HepG2 (cell line): ENCODE results near the gene S100A13. TPM values are rescaled to one million over a fixed set of nuclear protein-coding genes. Genes with fewer than 3 reads are reported as not detected.

Source experiments
- AGO2 ChIP-seq: fragments of 200-400 bp; formaldehyde crosslinking; optimal IDR thresholded peaks from 2 replicates; pipeline ENCODE3; 2017; ENCODE audit warnings: mild to moderate bottlenecking, low read depth, low read length, moderate library complexity
- ATM ChIP-seq: fragments of 450-650 bp; IDR thresholded peaks from 2 replicates; pipeline ENCODE4 v1.7.1; 2017; ENCODE audit warnings: mild to moderate bottlenecking, borderline replicate concordance
- GZF1 ChIP-seq: sonication (generic); formaldehyde crosslinking; IDR thresholded peaks from 2 replicates; pipeline ENCODE4 v1.5.1; 2020; ENCODE audit warnings: mild to moderate bottlenecking, missing genetic modification reagents
- JUNB ChIP-seq: sonication (generic); formaldehyde crosslinking; IDR thresholded peaks from 2 replicates; pipeline ENCODE4 v1.8.0; 2022; ENCODE audit warnings: missing genetic modification reagents, mild to moderate bottlenecking, borderline replicate concordance
- MTF2 ChIP-seq: sonication (generic); formaldehyde crosslinking; IDR thresholded peaks from 2 replicates; pipeline ENCODE4 v1.5.0; 2020; ENCODE audit warnings: missing genetic modification reagents, borderline replicate concordance
- NCOA1 ChIP-seq: sonication (generic); formaldehyde crosslinking; IDR thresholded peaks from 2 replicates; pipeline ENCODE4 v1.9.0; 2021; ENCODE audit warnings: missing genetic modification reagents
- SMARCE1 ChIP-seq: fragments of 450-650 bp; IDR thresholded peaks from 2 replicates; pipeline ENCODE4 v1.6.1; 2017; ENCODE audit warnings: borderline replicate concordance
- ZKSCAN1 ChIP-seq: fragments of 150-350 bp; IDR thresholded peaks from 2 replicates; pipeline ENCODE4 v1.6.1; 2014; ENCODE audit warnings: low read length
- ZNF138 ChIP-seq: sonication (generic); formaldehyde crosslinking; IDR thresholded peaks from 2 replicates; pipeline ENCODE4 v1.5.0; 2020; ENCODE audit warnings: mild to moderate bottlenecking, low read depth, missing genetic modification reagents
- ZNF234 ChIP-seq: sonication (generic); formaldehyde crosslinking; conservative IDR thresholded peaks from 2 replicates; pipeline ENCODE4 v1.5.1; 2020; ENCODE audit warnings: mild to moderate bottlenecking, missing genetic modification reagents
- ZNF251 ChIP-seq: sonication (generic); formaldehyde crosslinking; IDR thresholded peaks from 2 replicates; pipeline ENCODE4 v1.9.0; 2021; ENCODE audit warnings: mild to moderate bottlenecking, missing genetic modification reagents
- ZNF431 ChIP-seq: sonication (generic); formaldehyde crosslinking; IDR thresholded peaks from 2 replicates; pipeline ENCODE4 v1.9.0; 2022; ENCODE audit warnings: missing genetic modification reagents, low read depth, mild to moderate bottlenecking, borderline replicate concordance
- ZNF598 ChIP-seq: sonication (generic); formaldehyde crosslinking; IDR thresholded peaks from 2 replicates; pipeline ENCODE4 v1.5.1; 2020; ENCODE audit warnings: mild to moderate bottlenecking, missing genetic modification reagents, borderline replicate concordance
- ZNF709 ChIP-seq: sonication (generic); formaldehyde crosslinking; IDR thresholded peaks from 2 replicates; pipeline ENCODE4 v1.5.0; 2020; ENCODE audit warnings: mild to moderate bottlenecking, missing genetic modification reagents
- ZSCAN22 ChIP-seq: sonication (generic); formaldehyde crosslinking; IDR thresholded peaks from 2 replicates; pipeline ENCODE4 v1.4.0; 2020; ENCODE audit warnings: mild to moderate bottlenecking, missing genetic modification reagents
- polyA plus RNA-seq, 8 experiments: library from polyadenylated mRNA; depleted of rRNA in 3 of 8; stranded (reverse) in 7 of 8; unstranded in 1 of 8; fragments of >200 nt; fragmentation: Illumina TruSeq in 4 of 8; extraction: Trizol in 4 of 8; gene quantifications; 2 replicates each; pipeline versions ENCODE4 v1.2.1 to v1.2.3, GENCODE V29; 2011 to 2016; ENCODE audit warnings: low read depth in 4 of 8, missing spikeins in 1 of 8, mixed read lengths in 1 of 8; ENCODE audit not compliant: insufficient read depth in 1 of 8
- total RNA-seq, 5 experiments: library from RNA; depleted of rRNA; stranded (reverse); fragments of >200 nt; fragmentation: Illumina TruSeq; extraction: Trizol; gene quantifications; 2 replicates each; pipeline ENCODE4 v1.2.3, GENCODE V29; 2016; ENCODE audit warnings: low read depth in 1 of 5
- TF ChIP-seq, protein P1 (sequence below): sonication (generic); formaldehyde crosslinking; IDR thresholded peaks from 2 replicates; pipeline ENCODE4 v1.4.0; 2020; ENCODE audit warnings: missing genetic modification reagents
- TF ChIP-seq, protein P2 (sequence below): IDR thresholded peaks from 2 replicates; pipeline ENCODE4 v1.6.1; 2012; ENCODE audit warnings: inconsistent platforms
- TF ChIP-seq, protein P3 (sequence below): sonication (generic); formaldehyde crosslinking; IDR thresholded peaks from 2 replicates; pipeline ENCODE4 v1.4.0; 2020; ENCODE audit warnings: missing genetic modification reagents, borderline replicate concordance
- TF ChIP-seq, protein P4 (sequence below): sonication (generic); formaldehyde crosslinking; IDR thresholded peaks from 2 replicates; pipeline ENCODE4 v1.4.0; 2020; ENCODE audit warnings: missing genetic modification reagents, borderline replicate concordance
- TF ChIP-seq, protein P5 (sequence below): sonication (generic); formaldehyde crosslinking; IDR thresholded peaks from 2 replicates; pipeline ENCODE4 v1.4.0; 2020; ENCODE audit warnings: mild to moderate bottlenecking, missing genetic modification reagents

S100A13 gene
- total and polyA plus RNA-seq, 2 of the 13 experiments (the other 11 are each of a cell fraction or from before 2014, with no cell fraction given): 89.5 to 172 TPM

DNA sequence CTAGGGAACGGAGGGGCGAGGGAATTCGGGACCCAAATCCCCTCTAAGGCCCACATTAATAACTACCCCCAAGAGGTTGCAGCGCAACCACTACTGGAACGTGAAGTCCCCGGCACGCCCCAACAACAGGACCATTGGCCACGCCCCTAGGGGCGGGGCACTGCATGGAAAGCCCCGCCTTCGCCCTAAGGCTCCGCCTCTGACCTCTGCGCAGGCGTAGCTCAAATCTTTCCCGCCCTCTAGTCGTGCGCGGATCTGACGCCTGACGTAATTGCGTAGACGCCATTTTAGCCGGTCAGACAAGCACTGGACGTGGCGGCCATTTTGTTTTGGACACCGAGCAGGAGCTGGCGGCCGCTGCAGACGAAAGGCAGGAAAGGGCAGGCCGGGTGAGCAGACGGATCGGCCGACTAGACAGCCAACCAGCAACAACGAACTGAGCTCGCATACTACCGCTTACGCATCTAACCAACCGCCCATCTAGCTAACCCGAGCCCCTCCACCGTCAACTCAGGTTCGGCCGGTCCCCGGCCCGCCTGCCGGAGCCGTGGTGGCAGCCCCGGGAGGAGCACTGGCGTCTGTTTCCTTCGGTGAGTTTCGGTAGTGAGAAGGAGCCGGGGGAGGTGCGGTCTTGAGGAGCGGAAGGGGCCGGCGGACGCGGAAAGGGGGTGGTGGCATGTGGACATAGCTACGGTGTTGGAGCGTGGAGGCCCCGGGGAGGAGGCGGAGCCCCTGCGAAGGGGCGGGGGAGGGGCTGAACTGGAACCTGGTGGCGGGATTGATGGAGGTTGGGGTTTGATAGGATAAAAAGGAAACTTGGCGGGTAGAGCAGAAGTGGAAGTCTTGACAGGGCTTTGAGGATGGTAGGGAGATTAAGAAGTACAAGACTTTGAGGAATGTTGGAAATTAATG lies 6.7 kb upstream of the S100A13 start, which contains the start of gene CHTOP (continued):
- TF ChIP-seq, protein P1, sequence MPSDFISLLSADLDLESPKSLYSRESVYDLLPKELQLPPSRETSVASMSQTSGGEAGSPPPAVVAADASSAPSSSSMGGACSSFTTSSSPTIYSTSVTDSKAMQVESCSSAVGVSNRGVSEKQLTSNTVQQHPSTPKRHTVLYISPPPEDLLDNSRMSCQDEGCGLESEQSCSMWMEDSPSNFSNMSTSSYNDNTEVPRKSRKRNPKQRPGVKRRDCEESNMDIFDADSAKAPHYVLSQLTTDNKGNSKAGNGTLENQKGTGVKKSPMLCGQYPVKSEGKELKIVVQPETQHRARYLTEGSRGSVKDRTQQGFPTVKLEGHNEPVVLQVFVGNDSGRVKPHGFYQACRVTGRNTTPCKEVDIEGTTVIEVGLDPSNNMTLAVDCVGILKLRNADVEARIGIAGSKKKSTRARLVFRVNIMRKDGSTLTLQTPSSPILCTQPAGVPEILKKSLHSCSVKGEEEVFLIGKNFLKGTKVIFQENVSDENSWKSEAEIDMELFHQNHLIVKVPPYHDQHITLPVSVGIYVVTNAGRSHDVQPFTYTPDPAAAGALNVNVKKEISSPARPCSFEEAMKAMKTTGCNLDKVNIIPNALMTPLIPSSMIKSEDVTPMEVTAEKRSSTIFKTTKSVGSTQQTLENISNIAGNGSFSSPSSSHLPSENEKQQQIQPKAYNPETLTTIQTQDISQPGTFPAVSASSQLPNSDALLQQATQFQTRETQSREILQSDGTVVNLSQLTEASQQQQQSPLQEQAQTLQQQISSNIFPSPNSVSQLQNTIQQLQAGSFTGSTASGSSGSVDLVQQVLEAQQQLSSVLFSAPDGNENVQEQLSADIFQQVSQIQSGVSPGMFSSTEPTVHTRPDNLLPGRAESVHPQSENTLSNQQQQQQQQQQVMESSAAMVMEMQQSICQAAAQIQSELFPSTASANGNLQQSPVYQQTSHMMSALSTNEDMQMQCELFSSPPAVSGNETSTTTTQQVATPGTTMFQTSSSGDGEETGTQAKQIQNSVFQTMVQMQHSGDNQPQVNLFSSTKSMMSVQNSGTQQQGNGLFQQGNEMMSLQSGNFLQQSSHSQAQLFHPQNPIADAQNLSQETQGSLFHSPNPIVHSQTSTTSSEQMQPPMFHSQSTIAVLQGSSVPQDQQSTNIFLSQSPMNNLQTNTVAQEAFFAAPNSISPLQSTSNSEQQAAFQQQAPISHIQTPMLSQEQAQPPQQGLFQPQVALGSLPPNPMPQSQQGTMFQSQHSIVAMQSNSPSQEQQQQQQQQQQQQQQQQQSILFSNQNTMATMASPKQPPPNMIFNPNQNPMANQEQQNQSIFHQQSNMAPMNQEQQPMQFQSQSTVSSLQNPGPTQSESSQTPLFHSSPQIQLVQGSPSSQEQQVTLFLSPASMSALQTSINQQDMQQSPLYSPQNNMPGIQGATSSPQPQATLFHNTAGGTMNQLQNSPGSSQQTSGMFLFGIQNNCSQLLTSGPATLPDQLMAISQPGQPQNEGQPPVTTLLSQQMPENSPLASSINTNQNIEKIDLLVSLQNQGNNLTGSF (CRISPR knock-in tag): no peak
- TF ChIP-seq, protein P2, sequence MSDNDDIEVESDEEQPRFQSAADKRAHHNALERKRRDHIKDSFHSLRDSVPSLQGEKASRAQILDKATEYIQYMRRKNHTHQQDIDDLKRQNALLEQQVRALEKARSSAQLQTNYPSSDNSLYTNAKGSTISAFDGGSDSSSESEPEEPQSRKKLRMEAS: peak; percentile 60; the same call in 1 of the 2 replicates
- TF ChIP-seq ZKSCAN1 (no peak), ZNF431 (CRISPR knock-in tag) (0 out of 2 replicates have a peak, but pooled peaks have one; percentile 66), ZSCAN22 (CRISPR knock-in tag) (no peak), AGO2 (peak; percentile 99), ZNF598 (peak; percentile 94), ZNF234 (no peak), JUNB (no peak), ZNF251 (no peak), ZNF709 (no peak; the same call in 1 of the 2 replicates), ZNF138 (CRISPR knock-in tag) (peak; percentile 87), SMARCE1 (no peak), GZF1 (no peak), MTF2 (CRISPR knock-in tag) (no peak), ATM (no peak), NCOA1 (CRISPR knock-in tag) (0 out of 2 replicates have a peak, but pooled peaks have one; percentile 38)
- TF ChIP-seq, protein P3, sequence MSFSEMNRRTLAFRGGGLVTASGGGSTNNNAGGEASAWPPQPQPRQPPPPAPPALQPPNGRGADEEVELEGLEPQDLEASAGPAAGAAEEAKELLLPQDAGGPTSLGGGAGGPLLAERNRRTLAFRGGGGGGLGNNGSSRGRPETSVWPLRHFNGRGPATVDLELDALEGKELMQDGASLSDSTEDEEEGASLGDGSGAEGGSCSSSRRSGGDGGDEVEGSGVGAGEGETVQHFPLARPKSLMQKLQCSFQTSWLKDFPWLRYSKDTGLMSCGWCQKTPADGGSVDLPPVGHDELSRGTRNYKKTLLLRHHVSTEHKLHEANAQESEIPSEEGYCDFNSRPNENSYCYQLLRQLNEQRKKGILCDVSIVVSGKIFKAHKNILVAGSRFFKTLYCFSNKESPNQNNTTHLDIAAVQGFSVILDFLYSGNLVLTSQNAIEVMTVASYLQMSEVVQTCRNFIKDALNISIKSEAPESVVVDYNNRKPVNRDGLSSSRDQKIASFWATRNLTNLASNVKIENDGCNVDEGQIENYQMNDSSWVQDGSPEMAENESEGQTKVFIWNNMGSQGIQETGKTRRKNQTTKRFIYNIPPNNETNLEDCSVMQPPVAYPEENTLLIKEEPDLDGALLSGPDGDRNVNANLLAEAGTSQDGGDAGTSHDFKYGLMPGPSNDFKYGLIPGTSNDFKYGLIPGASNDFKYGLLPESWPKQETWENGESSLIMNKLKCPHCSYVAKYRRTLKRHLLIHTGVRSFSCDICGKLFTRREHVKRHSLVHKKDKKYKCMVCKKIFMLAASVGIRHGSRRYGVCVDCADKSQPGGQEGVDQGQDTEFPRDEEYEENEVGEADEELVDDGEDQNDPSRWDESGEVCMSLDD (CRISPR knock-in tag): no peak
- TF ChIP-seq, protein P4, sequence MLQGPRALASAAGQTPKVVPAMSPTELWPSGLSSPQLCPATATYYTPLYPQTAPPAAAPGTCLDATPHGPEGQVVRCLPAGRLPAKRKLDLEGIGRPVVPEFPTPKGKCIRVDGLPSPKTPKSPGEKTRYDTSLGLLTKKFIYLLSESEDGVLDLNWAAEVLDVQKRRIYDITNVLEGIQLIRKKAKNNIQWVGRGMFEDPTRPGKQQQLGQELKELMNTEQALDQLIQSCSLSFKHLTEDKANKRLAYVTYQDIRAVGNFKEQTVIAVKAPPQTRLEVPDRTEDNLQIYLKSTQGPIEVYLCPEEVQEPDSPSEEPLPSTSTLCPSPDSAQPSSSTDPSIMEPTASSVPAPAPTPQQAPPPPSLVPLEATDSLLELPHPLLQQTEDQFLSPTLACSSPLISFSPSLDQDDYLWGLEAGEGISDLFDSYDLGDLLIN (CRISPR knock-in tag): no peak
- TF ChIP-seq, protein P5, sequence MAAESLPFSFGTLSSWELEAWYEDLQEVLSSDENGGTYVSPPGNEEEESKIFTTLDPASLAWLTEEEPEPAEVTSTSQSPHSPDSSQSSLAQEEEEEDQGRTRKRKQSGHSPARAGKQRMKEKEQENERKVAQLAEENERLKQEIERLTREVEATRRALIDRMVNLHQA (CRISPR knock-in tag): no peak
